ENCODE measurements around the gene LSM2. TPM values are rescaled to one million over a fixed set of nuclear protein-coding genes. Genes with fewer than 3 reads are reported as not detected.

The LSM2 gene
- total RNA-seq, 2 experiments from 2014 or later: 78.4 to 82.6 TPM

DNA sequence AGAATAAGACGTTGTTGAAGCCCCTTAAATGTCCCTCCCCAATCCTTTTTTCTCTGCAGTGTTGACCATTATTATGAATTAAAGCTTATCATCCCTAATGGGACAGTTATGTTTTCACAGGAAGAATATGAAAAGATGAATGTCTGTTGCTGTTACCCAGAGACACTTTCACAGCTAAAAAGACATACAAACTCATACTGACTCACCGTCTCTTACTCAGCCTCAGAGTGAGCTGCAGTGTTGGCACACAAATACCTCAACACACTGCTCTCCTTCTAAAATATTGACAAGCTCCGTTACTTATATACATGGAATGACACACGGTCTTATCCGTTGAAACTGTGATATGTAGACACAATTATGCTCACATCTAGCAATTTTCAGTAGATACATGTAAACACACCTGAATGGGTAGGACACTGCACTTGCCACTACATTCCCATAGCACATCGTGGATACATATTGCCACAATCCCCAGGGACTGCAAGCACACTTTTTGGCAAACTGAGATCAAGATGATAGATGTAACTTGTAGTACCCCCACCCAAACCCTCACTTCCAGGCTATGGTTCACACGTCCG, 53.9 kb downstream of the LSM2 start:
- BruUV-seq (replicated peaks): no TSS peak
- H3K36me3 ChIP-seq (ENCODE audit: insufficient read depth, low read length): peaks cover 19% of the 10 kb centered on the region
- H3K9me3 ChIP-seq (ENCODE audit: low read length): no peaks in the 10 kb centered on the region
- intact Hi-C loops (cut with micrococcal nuclease; ENCODE audit: unreplicated experiment): no loop called here
- POLR2A ChIA-PET: interaction anchor here (0.5 to 1.9 kb wide), 3 partner anchors 12 to 92 kb away, joined by 3 to 9 read pairs (median 6); partner anchors contain the start of gene MSH5
- H3K27ac ChIP-seq (ENCODE audit: low read depth, low read length, poor library complexity, severe bottlenecking): no peak overlapping the region
- no peaks in the 10 kb centered on the region for H3K9me2 ChIP-seq (ENCODE audit: insufficient read depth, low read length)
- CTCF ChIA-PET (ENCODE audit: unreplicated experiment): no interaction called here
- DNase-seq (ENCODE audit: low spot score): no peak
- H4K20me1 ChIP-seq (ENCODE audit: insufficient read depth, low read length): no peaks in the 10 kb centered on the region
- H3K4me1 ChIP-seq (ENCODE audit: insufficient read depth, low read length, poor library complexity, severe bottlenecking): no peaks in the 10 kb centered on the region
- no peaks in the 10 kb centered on the region for H3K79me2 ChIP-seq (ENCODE audit: insufficient read depth, low read depth, low read length)
- no peak overlapping the region for H2AFZ ChIP-seq (ENCODE audit: low read length)
- no peak overlapping the region for H3K4me2 ChIP-seq (ENCODE audit: low read length)
- no peak for TF ChIP-seq EZH2phosphoT487 (IDR thresholded peaks at IDR 0.05; ENCODE audit: borderline replicate concordance, low read depth, low read length)
- TF ChIP-seq, protein P1, sequence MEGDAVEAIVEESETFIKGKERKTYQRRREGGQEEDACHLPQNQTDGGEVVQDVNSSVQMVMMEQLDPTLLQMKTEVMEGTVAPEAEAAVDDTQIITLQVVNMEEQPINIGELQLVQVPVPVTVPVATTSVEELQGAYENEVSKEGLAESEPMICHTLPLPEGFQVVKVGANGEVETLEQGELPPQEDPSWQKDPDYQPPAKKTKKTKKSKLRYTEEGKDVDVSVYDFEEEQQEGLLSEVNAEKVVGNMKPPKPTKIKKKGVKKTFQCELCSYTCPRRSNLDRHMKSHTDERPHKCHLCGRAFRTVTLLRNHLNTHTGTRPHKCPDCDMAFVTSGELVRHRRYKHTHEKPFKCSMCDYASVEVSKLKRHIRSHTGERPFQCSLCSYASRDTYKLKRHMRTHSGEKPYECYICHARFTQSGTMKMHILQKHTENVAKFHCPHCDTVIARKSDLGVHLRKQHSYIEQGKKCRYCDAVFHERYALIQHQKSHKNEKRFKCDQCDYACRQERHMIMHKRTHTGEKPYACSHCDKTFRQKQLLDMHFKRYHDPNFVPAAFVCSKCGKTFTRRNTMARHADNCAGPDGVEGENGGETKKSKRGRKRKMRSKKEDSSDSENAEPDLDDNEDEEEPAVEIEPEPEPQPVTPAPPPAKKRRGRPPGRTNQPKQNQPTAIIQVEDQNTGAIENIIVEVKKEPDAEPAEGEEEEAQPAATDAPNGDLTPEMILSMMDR (conservative IDR thresholded peaks at IDR 0.05; ENCODE audit: low read length): no peak
- no peak overlapping the region for H3K4me3 ChIP-seq (ENCODE audit: low read depth, low read length, poor library complexity, severe bottlenecking)

GRCh38 chr6:31750411-31751022, 56.2 kb downstream of the LSM2 start:
- intact Hi-C loops (cut with micrococcal nuclease; ENCODE audit: unreplicated experiment): no loop called here
- no peaks in the 10 kb centered on the region for H3K9me2 ChIP-seq (ENCODE audit: insufficient read depth, low read length)
- H4K20me1 ChIP-seq (ENCODE audit: insufficient read depth, low read length): no peaks in the 10 kb centered on the region
- no peaks in the 10 kb centered on the region for H3K79me2 ChIP-seq (ENCODE audit: insufficient read depth, low read depth, low read length)
- H2AFZ ChIP-seq (ENCODE audit: low read length): no peak overlapping the region
- CTCF ChIA-PET (ENCODE audit: unreplicated experiment): no interaction called here
- BruUV-seq (replicated peaks): no TSS peak
- no peaks in the 10 kb centered on the region for H3K9me3 ChIP-seq (ENCODE audit: low read length)
- no peak overlapping the region for H3K4me3 ChIP-seq (ENCODE audit: low read depth, low read length, poor library complexity, severe bottlenecking)
- H3K36me3 ChIP-seq (ENCODE audit: insufficient read depth, low read length): peaks cover 31% of the 10 kb centered on the region
- H3K4me2 ChIP-seq (ENCODE audit: low read length): no peak overlapping the region
- no peaks in the 10 kb centered on the region for H3K4me1 ChIP-seq (ENCODE audit: insufficient read depth, low read length, poor library complexity, severe bottlenecking)
- no peak for DNase-seq (ENCODE audit: low spot score)
- TF ChIP-seq EZH2phosphoT487 (IDR thresholded peaks at IDR 0.05; ENCODE audit: borderline replicate concordance, low read depth, low read length): no peak
- TF ChIP-seq, protein P1 (conservative IDR thresholded peaks at IDR 0.05; ENCODE audit: low read length): no peak
- no peak overlapping the region for H3K27ac ChIP-seq (ENCODE audit: low read depth, low read length, poor library complexity, severe bottlenecking)
- POLR2A ChIA-PET: interaction anchor here (0.7 to 1.3 kb wide), 2 partner anchors 9 to 12 kb away, joined by 3 to 4 read pairs; no protein-coding TSS in a partner anchor
